Nephron (organoid): ENCODE measurements around the gene SYS1.

Source experiments
- H3K27ac Mint-ChIP-seq, 3 experiments: 2 replicates each; pipeline ENCODE4 v1.8.0; 2020; ENCODE audit warnings: mixed read lengths in 3 of 3, mild to moderate bottlenecking in 2 of 3, moderate library complexity in 1 of 3
- H3K27me3 Mint-ChIP-seq: 2 replicates; pipeline ENCODE4 v1.8.0; 2021; ENCODE audit warnings: low read depth, mild to moderate bottlenecking, moderate library complexity, mixed read lengths
- H3K36me3 Mint-ChIP-seq: 2 replicates; pipeline ENCODE4 v1.8.0; 2020; ENCODE audit warnings: low read depth, mixed read lengths
- H3K4me1 Mint-ChIP-seq: 2 replicates; pipeline ENCODE4 v1.8.0; 2020; ENCODE audit warnings: mixed read lengths
- H3K4me3 Mint-ChIP-seq, 3 experiments: 2 replicates each; pipeline ENCODE4 v1.8.0; 2020; ENCODE audit warnings: mild to moderate bottlenecking in 3 of 3, mixed read lengths in 3 of 3, moderate library complexity in 2 of 3
- H3K9me3 Mint-ChIP-seq: 2 replicates; pipeline ENCODE4 v1.8.0; 2020; ENCODE audit warnings: mixed read lengths
- TF ChIP-seq, protein P1 (sequence below), 3 experiments: fragments of 200-600 bp; sonication (generic); IDR thresholded peaks; one replicate each; pipeline ENCODE4 v1.5.0; 2021; ENCODE audit warnings: antibody characterized with exemption in 3 of 3; ENCODE audit not compliant: unreplicated experiment in 3 of 3

The SYS1 gene

DNA sequence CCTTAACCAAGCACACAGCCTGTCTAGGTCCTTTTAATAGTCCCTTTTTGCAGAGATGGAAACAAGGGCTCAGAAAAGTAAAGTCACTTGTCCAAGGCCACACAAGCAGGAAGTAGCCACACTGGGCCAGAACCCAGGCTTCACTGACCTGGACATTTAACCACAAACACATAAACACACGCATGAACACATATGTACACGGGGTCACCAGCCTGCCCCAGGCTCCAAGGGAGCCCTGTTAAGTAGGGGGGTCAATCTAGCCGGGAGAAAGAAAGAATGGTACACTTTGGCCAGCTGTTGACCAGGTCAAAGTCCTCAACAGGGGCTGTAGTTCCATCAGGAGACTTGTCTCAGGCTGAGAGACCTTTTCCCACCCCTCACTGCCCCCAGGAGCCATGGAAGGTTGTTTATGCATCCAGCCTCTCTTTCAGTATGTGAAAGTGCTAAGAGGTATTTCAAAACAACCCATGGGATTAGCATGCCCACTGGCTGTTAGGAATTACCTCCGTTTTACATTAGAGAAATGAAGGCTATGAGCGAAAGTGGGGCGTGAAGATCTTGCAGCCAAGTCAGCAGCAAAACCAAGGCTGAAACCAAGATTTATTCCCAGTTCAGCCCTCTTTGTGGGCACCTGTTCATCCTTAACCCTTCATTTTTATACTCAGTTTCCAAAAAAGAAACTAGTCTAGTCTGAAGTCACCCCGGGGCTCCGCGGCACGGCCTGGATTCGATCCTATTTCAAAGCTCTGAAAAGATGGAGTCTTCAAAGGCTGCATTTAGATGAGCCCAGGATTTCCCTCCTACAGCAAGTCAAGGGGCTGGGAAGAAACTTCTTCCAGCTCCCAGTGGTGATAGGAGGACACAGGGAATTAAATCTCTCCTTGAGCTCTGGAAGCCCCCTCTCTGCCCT lies 24.6 kb upstream of the SYS1 start:
- TF ChIP-seq, protein P1, sequence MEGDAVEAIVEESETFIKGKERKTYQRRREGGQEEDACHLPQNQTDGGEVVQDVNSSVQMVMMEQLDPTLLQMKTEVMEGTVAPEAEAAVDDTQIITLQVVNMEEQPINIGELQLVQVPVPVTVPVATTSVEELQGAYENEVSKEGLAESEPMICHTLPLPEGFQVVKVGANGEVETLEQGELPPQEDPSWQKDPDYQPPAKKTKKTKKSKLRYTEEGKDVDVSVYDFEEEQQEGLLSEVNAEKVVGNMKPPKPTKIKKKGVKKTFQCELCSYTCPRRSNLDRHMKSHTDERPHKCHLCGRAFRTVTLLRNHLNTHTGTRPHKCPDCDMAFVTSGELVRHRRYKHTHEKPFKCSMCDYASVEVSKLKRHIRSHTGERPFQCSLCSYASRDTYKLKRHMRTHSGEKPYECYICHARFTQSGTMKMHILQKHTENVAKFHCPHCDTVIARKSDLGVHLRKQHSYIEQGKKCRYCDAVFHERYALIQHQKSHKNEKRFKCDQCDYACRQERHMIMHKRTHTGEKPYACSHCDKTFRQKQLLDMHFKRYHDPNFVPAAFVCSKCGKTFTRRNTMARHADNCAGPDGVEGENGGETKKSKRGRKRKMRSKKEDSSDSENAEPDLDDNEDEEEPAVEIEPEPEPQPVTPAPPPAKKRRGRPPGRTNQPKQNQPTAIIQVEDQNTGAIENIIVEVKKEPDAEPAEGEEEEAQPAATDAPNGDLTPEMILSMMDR (IDR thresholded peaks at IDR 0.05; ENCODE audit: unreplicated experiment in 3 of 3), result no peak
- H3K27ac Mint-ChIP-seq, result peak overlapping the region; percentile 71 to 99 (median 98)
- peaks cover 8% of the 10 kb centered on the region for H3K36me3 Mint-ChIP-seq
- H3K27me3 Mint-ChIP-seq, result no peaks in the 10 kb centered on the region
- H3K4me3 Mint-ChIP-seq, result peak overlapping the region in 2 of 3 experiments; percentile 23 to 47
- peaks cover 62% of the 10 kb centered on the region for H3K4me1 Mint-ChIP-seq
- no peaks in the 10 kb centered on the region for H3K9me3 Mint-ChIP-seq

- H3K27me3 Mint-ChIP-seq, result no peaks in the 10 kb centered on the region
- H3K4me1 Mint-ChIP-seq, result peaks cover 68% of the 10 kb centered on the region
- peaks cover 8% of the 10 kb centered on the region for H3K36me3 Mint-ChIP-seq
- H3K9me3 Mint-ChIP-seq, result no peaks in the 10 kb centered on the region
- TF ChIP-seq, protein P1 (IDR thresholded peaks at IDR 0.05; ENCODE audit: unreplicated experiment in 3 of 3), result no peak
- H3K4me3 Mint-ChIP-seq, result no peak overlapping the region
- peak overlapping the region; percentile 71 to 99 (median 98) for H3K27ac Mint-ChIP-seq
These were observed 23.9 kb upstream of the SYS1 start for GRCh38 chr20:45339084-45339483.

- peak overlapping the region; percentile 27 to 99 (median 98) for H3K27ac Mint-ChIP-seq
- H3K4me3 Mint-ChIP-seq, result no peak overlapping the region
- no peaks in the 10 kb centered on the region for H3K27me3 Mint-ChIP-seq
- no peaks in the 10 kb centered on the region for H3K9me3 Mint-ChIP-seq
- TF ChIP-seq, protein P1 (IDR thresholded peaks at IDR 0.05; ENCODE audit: unreplicated experiment in 3 of 3), result no peak
- peaks cover 8% of the 10 kb centered on the region for H3K36me3 Mint-ChIP-seq
- H3K4me1 Mint-ChIP-seq, result peaks cover 71% of the 10 kb centered on the region
These were observed 23.2 kb upstream of the SYS1 start for GRCh38 chr20:45339799-45340198.

GRCh38 chr20:45340236-45340847 lies 22.6 kb upstream of the SYS1 start:
- Mint-ChIP-seq H3K4me3 (peak overlapping the region in 1 of 3 experiments; percentile 50), H3K27ac (peak overlapping the region; percentile 91 to 99 (median 98)), H3K9me3 (no peaks in the 10 kb centered on the region), H3K36me3 (peaks cover 7% of the 10 kb centered on the region), H3K27me3 (no peaks in the 10 kb centered on the region), H3K4me1 (peaks cover 76% of the 10 kb centered on the region)
- TF ChIP-seq, protein P1 (IDR thresholded peaks at IDR 0.05; ENCODE audit: unreplicated experiment in 3 of 3), result no peak

DNA sequence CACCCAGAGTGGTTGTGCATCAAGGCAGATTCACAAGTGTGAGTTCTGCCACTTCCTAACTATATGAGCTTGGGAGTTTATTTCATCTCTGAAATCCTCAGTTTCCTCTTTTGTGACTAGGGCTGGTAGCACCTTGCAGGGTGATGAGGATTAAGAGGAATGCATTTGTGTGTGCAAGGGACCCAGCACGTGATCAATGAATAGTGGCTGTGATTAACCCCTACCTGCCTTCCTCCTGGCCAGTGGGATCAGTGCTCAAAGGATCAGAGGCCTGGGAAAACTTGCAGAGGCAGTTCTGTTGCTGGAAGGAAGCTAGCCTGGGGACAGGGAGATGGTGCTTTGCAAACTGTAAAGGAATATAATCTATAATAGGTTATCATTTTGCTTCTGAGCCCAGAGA lies 22.0 kb upstream of the SYS1 start:
- peak overlapping the region; percentile 38 to 57 (median 50) for H3K4me3 Mint-ChIP-seq
- TF ChIP-seq, protein P1 (IDR thresholded peaks at IDR 0.05; ENCODE audit: unreplicated experiment in 3 of 3), result no peak
- H3K9me3 Mint-ChIP-seq, result no peaks in the 10 kb centered on the region
- H3K27ac Mint-ChIP-seq, result peak overlapping the region; percentile 91 to 99 (median 98)
- peaks cover under 1% of the 10 kb centered on the region for H3K36me3 Mint-ChIP-seq
- H3K4me1 Mint-ChIP-seq, result peaks cover 82% of the 10 kb centered on the region
- H3K27me3 Mint-ChIP-seq, result no peaks in the 10 kb centered on the region
